Measurements from ENCODE around the gene DDX3X. TPM values are rescaled to one million over a fixed set of nuclear protein-coding genes. Genes with fewer than 3 reads are reported as not detected.

Gene DDX3X
- polyA plus RNA-seq, 1 donor from 2014 or later, result 165 TPM

GRCh38 chrX:41406201-41406600, 72.2 kb downstream of the DDX3X start:
- no peak overlapping the region for H2AFZ ChIP-seq (ENCODE audit: low read depth, low read length)
- H3F3A ChIP-seq (ENCODE audit: insufficient read depth, low read length, poor library complexity, severe bottlenecking), result no peaks in the 10 kb centered on the region
- H3K4me3 ChIP-seq (ENCODE audit: low read length), result no peak overlapping the region
- H4K20me1 ChIP-seq (ENCODE audit: insufficient read depth), result no peaks in the 10 kb centered on the region
- H3K27me3 ChIP-seq (ENCODE audit: insufficient read depth, low read depth, low read length), result no peaks in the 10 kb centered on the region
- H3K9ac ChIP-seq (ENCODE audit: low read length), result no peak overlapping the region
- H3K9me3 ChIP-seq (ENCODE audit: low read length), result no peaks in the 10 kb centered on the region
- TF ChIP-seq TAF1 (IDR thresholded peaks at IDR 0.05; ENCODE audit: low read depth) (no peak), EZH2 (IDR thresholded peaks at IDR 0.05; ENCODE audit: borderline replicate concordance, insufficient read depth, low read length, poor library complexity, severe bottlenecking) (no peak), SMC3 (conservative IDR thresholded peaks at IDR 0.05; ENCODE audit: poor library complexity) (no peak), CTCF (IDR thresholded peaks at IDR 0.05; ENCODE audit: poor library complexity, severe bottlenecking) (no peak), POLR2AphosphoS5 (IDR thresholded peaks at IDR 0.05) (no peak), EP300 (conservative IDR thresholded peaks at IDR 0.05; ENCODE audit: poor library complexity, severe bottlenecking) (no peak), MXI1 (conservative IDR thresholded peaks at IDR 0.05; ENCODE audit: poor library complexity, severe bottlenecking) (no peak)
- no peaks in the 10 kb centered on the region for H3K79me2 ChIP-seq (replicated peaks; ENCODE audit: insufficient read depth, low read length)
- H3K4me2 ChIP-seq (ENCODE audit: low read length), result no peak overlapping the region
- no peaks in the 10 kb centered on the region for H3K9me2 ChIP-seq (ENCODE audit: insufficient read depth, low read length)
- no peak overlapping the region for H3K27ac ChIP-seq (ENCODE audit: low read length)
- no peaks in the 10 kb centered on the region for H3K36me3 ChIP-seq (ENCODE audit: insufficient read depth, low read length)

- no peaks in the 10 kb centered on the region for H3K36me3 ChIP-seq (ENCODE audit: insufficient read depth, low read length)
- H3K27me3 ChIP-seq (ENCODE audit: insufficient read depth, low read depth, low read length), result no peaks in the 10 kb centered on the region
- no peak overlapping the region for H3K9ac ChIP-seq (ENCODE audit: low read length)
- no peak overlapping the region for H3K4me3 ChIP-seq (ENCODE audit: low read length)
- H2AFZ ChIP-seq (ENCODE audit: low read depth, low read length), result no peak overlapping the region
- TF ChIP-seq CTCF (IDR thresholded peaks at IDR 0.05; ENCODE audit: poor library complexity, severe bottlenecking), result no peak
- TF ChIP-seq SMC3 (conservative IDR thresholded peaks at IDR 0.05; ENCODE audit: poor library complexity), result no peak
- no peak for TF ChIP-seq EZH2 (IDR thresholded peaks at IDR 0.05; ENCODE audit: borderline replicate concordance, insufficient read depth, low read length, poor library complexity, severe bottlenecking)
- TF ChIP-seq REST (IDR thresholded peaks at IDR 0.05; ENCODE audit: borderline replicate concordance), result no peak
- no peak for TF ChIP-seq POLR2AphosphoS5 (IDR thresholded peaks at IDR 0.05)
- no peak for TF ChIP-seq EP300 (conservative IDR thresholded peaks at IDR 0.05; ENCODE audit: poor library complexity, severe bottlenecking)
- no peak for TF ChIP-seq RAD21 (conservative IDR thresholded peaks at IDR 0.05)
- no peak for TF ChIP-seq TAF1 (IDR thresholded peaks at IDR 0.05; ENCODE audit: low read depth)
- no peak for TF ChIP-seq MXI1 (conservative IDR thresholded peaks at IDR 0.05; ENCODE audit: poor library complexity, severe bottlenecking)
- no peaks in the 10 kb centered on the region for H3K9me2 ChIP-seq (ENCODE audit: insufficient read depth, low read length)
- H3K79me2 ChIP-seq (replicated peaks; ENCODE audit: insufficient read depth, low read length), result no peaks in the 10 kb centered on the region
- H3K4me2 ChIP-seq (ENCODE audit: low read length), result no peak overlapping the region
- H3K9me3 ChIP-seq (ENCODE audit: low read length), result no peaks in the 10 kb centered on the region
- H3F3A ChIP-seq (ENCODE audit: insufficient read depth, low read length, poor library complexity, severe bottlenecking), result no peaks in the 10 kb centered on the region
- H4K20me1 ChIP-seq (ENCODE audit: insufficient read depth), result no peaks in the 10 kb centered on the region
- H3K27ac ChIP-seq (ENCODE audit: low read length), result no peak overlapping the region
These were observed 73.9 kb downstream of the DDX3X start for GRCh38 chrX:41407816-41408215.
